ENCODE data around the gene RUFY3. TPM values are rescaled to one million over a fixed set of nuclear protein-coding genes. Genes with fewer than 3 reads are reported as not detected.

Gene RUFY3
- total RNA-seq, 1 experiment from 2014 or later: 25.1 TPM

DNA sequence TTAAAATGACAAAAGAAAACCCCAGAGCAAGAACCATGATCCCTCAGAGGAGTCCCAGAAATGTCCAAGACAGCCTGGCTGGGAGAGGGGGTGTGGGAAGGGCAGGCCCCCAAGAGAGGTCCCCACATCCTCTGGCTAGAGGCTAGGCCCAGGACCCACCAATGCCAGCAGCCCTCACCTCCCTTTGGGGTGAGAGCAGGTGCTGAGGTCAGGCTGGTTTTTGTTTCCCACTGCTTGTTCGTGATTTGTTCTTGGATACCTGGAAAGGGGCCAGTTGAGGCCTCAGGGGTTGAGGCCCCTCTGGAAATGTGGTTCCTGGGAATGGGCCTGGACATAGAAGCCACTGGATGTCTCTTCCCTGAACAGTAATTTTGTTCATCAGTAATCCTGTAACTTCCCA lies 120.2 kb downstream of the RUFY3 start:
- intact Hi-C loops (cut with micrococcal nuclease; ENCODE audit: unreplicated experiment): no loop called here
- H3K27me3 ChIP-seq (replicated peaks; ENCODE audit: insufficient read depth, low read depth, low read length, poor library complexity): no peaks in the 10 kb centered on the region
- CTCF ChIA-PET: no interaction called here
- no peak overlapping the region for H3K27ac ChIP-seq (ENCODE audit: low read depth, low read length, poor library complexity, severe bottlenecking)
- no peak for DNase-seq (ENCODE audit: low spot score)
- TF ChIP-seq, protein P1, sequence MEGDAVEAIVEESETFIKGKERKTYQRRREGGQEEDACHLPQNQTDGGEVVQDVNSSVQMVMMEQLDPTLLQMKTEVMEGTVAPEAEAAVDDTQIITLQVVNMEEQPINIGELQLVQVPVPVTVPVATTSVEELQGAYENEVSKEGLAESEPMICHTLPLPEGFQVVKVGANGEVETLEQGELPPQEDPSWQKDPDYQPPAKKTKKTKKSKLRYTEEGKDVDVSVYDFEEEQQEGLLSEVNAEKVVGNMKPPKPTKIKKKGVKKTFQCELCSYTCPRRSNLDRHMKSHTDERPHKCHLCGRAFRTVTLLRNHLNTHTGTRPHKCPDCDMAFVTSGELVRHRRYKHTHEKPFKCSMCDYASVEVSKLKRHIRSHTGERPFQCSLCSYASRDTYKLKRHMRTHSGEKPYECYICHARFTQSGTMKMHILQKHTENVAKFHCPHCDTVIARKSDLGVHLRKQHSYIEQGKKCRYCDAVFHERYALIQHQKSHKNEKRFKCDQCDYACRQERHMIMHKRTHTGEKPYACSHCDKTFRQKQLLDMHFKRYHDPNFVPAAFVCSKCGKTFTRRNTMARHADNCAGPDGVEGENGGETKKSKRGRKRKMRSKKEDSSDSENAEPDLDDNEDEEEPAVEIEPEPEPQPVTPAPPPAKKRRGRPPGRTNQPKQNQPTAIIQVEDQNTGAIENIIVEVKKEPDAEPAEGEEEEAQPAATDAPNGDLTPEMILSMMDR (conservative IDR thresholded peaks at IDR 0.05; ENCODE audit: low read depth, low read length): no peak
- no peak for TF ChIP-seq EZH2 (IDR thresholded peaks at IDR 0.05; ENCODE audit: borderline replicate concordance, low read depth, low read length, poor library complexity, severe bottlenecking)
- no peak overlapping the region for H3K4me3 ChIP-seq (ENCODE audit: low read depth, low read length, poor library complexity, severe bottlenecking)
- no peaks in the 10 kb centered on the region for H3K4me1 ChIP-seq (ENCODE audit: insufficient read depth, low read length, poor library complexity, severe bottlenecking)
- POLR2A ChIA-PET (ENCODE audit: low non-redundant PET): no interaction called here
- no TSS peak for BruUV-seq (replicated peaks)
- no peaks in the 10 kb centered on the region for H3K36me3 ChIP-seq (ENCODE audit: insufficient read depth, low read length, poor library complexity, severe bottlenecking)
- no peaks in the 10 kb centered on the region for H3K9me3 ChIP-seq (ENCODE audit: low read depth, low read length, poor library complexity, severe bottlenecking)

DNA sequence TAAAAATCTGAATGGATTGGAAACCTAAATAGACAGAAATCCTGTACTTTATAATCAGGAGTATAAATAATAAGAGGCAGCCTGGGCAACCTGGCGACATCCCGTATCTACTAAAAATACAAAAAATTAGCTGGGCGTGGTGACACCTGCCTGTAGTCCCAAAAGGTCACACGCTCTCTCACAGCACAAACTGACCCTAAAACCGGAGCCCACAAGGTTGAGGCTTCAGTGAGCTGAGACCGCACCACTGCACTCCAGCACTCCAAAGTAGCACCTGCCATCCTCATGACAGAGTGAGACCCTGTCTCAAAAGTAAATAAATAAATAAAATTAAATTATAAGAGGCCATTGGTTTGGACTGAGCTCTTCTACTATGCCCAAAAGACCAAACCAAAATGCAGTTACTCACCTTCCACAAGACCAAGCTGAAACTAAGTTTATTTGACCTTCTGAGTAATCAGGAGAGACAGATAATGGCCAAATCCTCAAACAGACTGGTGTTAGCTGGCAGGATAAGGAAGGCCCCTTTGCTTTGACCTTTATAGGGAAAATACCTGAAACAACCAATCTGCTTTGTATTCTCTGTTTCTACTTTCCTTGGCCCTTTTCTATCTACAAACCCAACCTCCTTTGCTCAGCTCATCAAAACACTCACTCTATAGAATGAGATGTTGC lies 121.1 kb downstream of the RUFY3 start:
- no peak overlapping the region for H3K4me3 ChIP-seq (ENCODE audit: low read depth, low read length, poor library complexity, severe bottlenecking)
- no peaks in the 10 kb centered on the region for H3K36me3 ChIP-seq (ENCODE audit: insufficient read depth, low read length, poor library complexity, severe bottlenecking)
- H3K9me3 ChIP-seq (ENCODE audit: low read depth, low read length, poor library complexity, severe bottlenecking): no peaks in the 10 kb centered on the region
- H3K27me3 ChIP-seq (replicated peaks; ENCODE audit: insufficient read depth, low read depth, low read length, poor library complexity): no peaks in the 10 kb centered on the region
- DNase-seq (ENCODE audit: low spot score): no peak
- intact Hi-C loops (cut with micrococcal nuclease; ENCODE audit: unreplicated experiment): no loop called here
- ChIA-PET POLR2A (ENCODE audit: low non-redundant PET) (no interaction called here), CTCF (no interaction called here)
- no peak for TF ChIP-seq EZH2 (IDR thresholded peaks at IDR 0.05; ENCODE audit: borderline replicate concordance, low read depth, low read length, poor library complexity, severe bottlenecking)
- TF ChIP-seq, protein P1 (conservative IDR thresholded peaks at IDR 0.05; ENCODE audit: low read depth, low read length): no peak
- H3K27ac ChIP-seq (ENCODE audit: low read depth, low read length, poor library complexity, severe bottlenecking): no peak overlapping the region
- H3K4me1 ChIP-seq (ENCODE audit: insufficient read depth, low read length, poor library complexity, severe bottlenecking): no peaks in the 10 kb centered on the region
- no TSS peak for BruUV-seq (replicated peaks)

DNA sequence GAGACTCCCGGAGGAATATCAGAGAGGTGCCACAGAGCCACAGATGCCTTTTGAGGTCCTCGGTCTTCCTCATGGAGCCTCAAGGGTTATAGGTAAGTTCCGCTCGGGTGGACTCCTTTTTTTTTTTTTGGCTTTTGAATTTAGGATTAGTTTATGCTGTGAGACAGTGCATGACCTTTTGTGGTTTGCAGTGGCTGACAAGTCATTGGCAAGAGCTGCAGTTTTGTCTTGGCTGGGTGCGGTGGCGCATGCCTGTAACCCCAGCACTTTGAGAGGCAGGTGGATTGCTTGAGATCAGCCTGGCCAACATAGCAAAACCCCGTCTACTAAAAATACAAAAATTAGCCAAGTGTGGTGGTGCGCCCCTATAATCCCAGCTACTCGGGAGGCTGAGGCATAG lies 122.4 kb downstream of the RUFY3 start:
- intact Hi-C loops (cut with micrococcal nuclease; ENCODE audit: unreplicated experiment): no loop called here
- Histone ChIP-seq H3K9me3 (ENCODE audit: low read depth, low read length, poor library complexity, severe bottlenecking) (no peaks in the 10 kb centered on the region), H3K4me3 (ENCODE audit: low read depth, low read length, poor library complexity, severe bottlenecking) (no peak overlapping the region), H3K27me3 (replicated peaks; ENCODE audit: insufficient read depth, low read depth, low read length, poor library complexity) (no peaks in the 10 kb centered on the region), H3K36me3 (ENCODE audit: insufficient read depth, low read length, poor library complexity, severe bottlenecking) (no peaks in the 10 kb centered on the region), H3K4me1 (ENCODE audit: insufficient read depth, low read length, poor library complexity, severe bottlenecking) (no peaks in the 10 kb centered on the region), H3K27ac (ENCODE audit: low read depth, low read length, poor library complexity, severe bottlenecking) (no peak overlapping the region)
- BruUV-seq (replicated peaks): no TSS peak
- ChIA-PET CTCF (no interaction called here), POLR2A (ENCODE audit: low non-redundant PET) (no interaction called here)
- no peak for DNase-seq (ENCODE audit: low spot score)
- TF ChIP-seq, protein P1 (conservative IDR thresholded peaks at IDR 0.05; ENCODE audit: low read depth, low read length): no peak
- TF ChIP-seq EZH2 (IDR thresholded peaks at IDR 0.05; ENCODE audit: borderline replicate concordance, low read depth, low read length, poor library complexity, severe bottlenecking): no peak

Measured in A673 (cell line).